Caco-2 (cell line): ENCODE measurements around the gene SPACA5B. TPM values are rescaled to one million over a fixed set of nuclear protein-coding genes. Genes with fewer than 3 reads are reported as not detected.
"Not testable (repeated sequence)": the region's sequence is repeated elsewhere in the genome, so short reads cannot be mapped to it uniquely, and the experiment has no call there.

Source experiments
- BruUV-seq: library from RNA; stranded (reverse); fragments of 400-500 nt; replicated peaks from 2 replicates; lab custom pipeline; 2021; lab: Mats Ljungman, UMichigan
- CTCF ChIA-PET: fragments of 300-600 bp; sonication (Branson Sonifier 250); formaldehyde crosslinking; loops from one replicate; lab custom pipeline; 2022; ENCODE audit warnings: antibody characterized with exemption; lab: Charles Lee
- POLR2A ChIA-PET: fragments of 300-600 bp; sonication (Branson Sonifier 250); formaldehyde crosslinking; loops from one replicate; lab custom pipeline; 2022; ENCODE audit warnings: antibody characterized with exemption; lab: Charles Lee
- DNase-seq, 2 experiments: peaks; one replicate each; pipeline versions ENCODE4 v3.0.0 to v3.0.0-alpha.2; 2020 to 2022
- H3K27me3 ChIP-seq: replicated peaks from 2 replicates; pipeline ENCODE4 v1.6.0; 2011; ENCODE audit warnings: low read length; ENCODE audit not compliant: control insufficient read depth, insufficient read depth
- H3K36me3 ChIP-seq: 2 replicates; pipeline ENCODE4 v1.5.1; 2011; ENCODE audit warnings: low read length; ENCODE audit not compliant: control insufficient read depth, insufficient read depth
- H3K4me1 ChIP-seq: fragments of 250-450 bp; sonication (Bioruptor Pico); 2 replicates; pipeline ENCODE4 v1.5.1; 2020; ENCODE audit warnings: mild to moderate bottlenecking
- H3K4me3 ChIP-seq: 2 replicates; pipeline ENCODE4 v1.5.1; 2011; ENCODE audit warnings: low read depth, mild to moderate bottlenecking, control low read depth, low read length
- H3K9me3 ChIP-seq: fragments of 250-450 bp; sonication (Bioruptor Pico); 2 replicates; pipeline ENCODE4 v1.5.1; 2020; ENCODE audit warnings: mild to moderate bottlenecking, moderate library complexity
- H3K27ac Mint-ChIP-seq: one replicate; pipeline ENCODE4 v1.8.0; 2022; ENCODE audit warnings: mixed read lengths; ENCODE audit not compliant: unreplicated experiment
- H3K27me3 Mint-ChIP-seq: one replicate; pipeline ENCODE4 v1.8.0; 2022; ENCODE audit warnings: mixed read lengths; ENCODE audit not compliant: insufficient read depth, unreplicated experiment
- H3K36me3 Mint-ChIP-seq: one replicate; pipeline ENCODE4 v1.8.0; 2022; ENCODE audit warnings: mild to moderate bottlenecking, mixed read lengths; ENCODE audit not compliant: insufficient read depth, unreplicated experiment
- H3K4me1 Mint-ChIP-seq: one replicate; pipeline ENCODE4 v1.8.0; 2022; ENCODE audit warnings: low read depth, mixed read lengths; ENCODE audit not compliant: unreplicated experiment
- H3K4me3 Mint-ChIP-seq: one replicate; pipeline ENCODE4 v1.8.0; 2022; ENCODE audit warnings: mild to moderate bottlenecking, moderate library complexity, mixed read lengths; ENCODE audit not compliant: unreplicated experiment
- H3K9me3 Mint-ChIP-seq: one replicate; pipeline ENCODE4 v1.8.0; 2022; ENCODE audit warnings: mixed read lengths; ENCODE audit not compliant: unreplicated experiment
- intact Hi-C: fragments of 100-400 bp; cut with micrococcal nuclease; formaldehyde crosslinking; loops from one replicate; pipeline ENCODE4 v1.10.0; 2022; ENCODE audit not compliant: unreplicated experiment
- total RNA-seq: library from RNA; stranded (reverse); gene quantifications from 2 replicates; pipeline ENCODE4 v1.2.3, GENCODE V29; 2022
- TF ChIP-seq, protein P1 (sequence below), 2 experiments: fragments of 200-600 bp in 1 of 2; IDR thresholded peaks; 1 replicate in 1 of 2; 2 replicates in 1 of 2; pipeline versions ENCODE4 v1.5.1 to v1.8.0; 2011 to 2022; ENCODE audit warnings: antibody characterized with exemption in 1 of 2, control low read depth in 1 of 2, inconsistent platforms in 1 of 2, low read depth in 1 of 2, low read length in 1 of 2, mild to moderate bottlenecking in 1 of 2, moderate library complexity in 1 of 2; ENCODE audit not compliant: insufficient read depth in 1 of 2, severe bottlenecking in 1 of 2, unreplicated experiment in 1 of 2

The SPACA5B gene
- total RNA-seq, 1 experiment from 2014 or later = not detected

DNA sequence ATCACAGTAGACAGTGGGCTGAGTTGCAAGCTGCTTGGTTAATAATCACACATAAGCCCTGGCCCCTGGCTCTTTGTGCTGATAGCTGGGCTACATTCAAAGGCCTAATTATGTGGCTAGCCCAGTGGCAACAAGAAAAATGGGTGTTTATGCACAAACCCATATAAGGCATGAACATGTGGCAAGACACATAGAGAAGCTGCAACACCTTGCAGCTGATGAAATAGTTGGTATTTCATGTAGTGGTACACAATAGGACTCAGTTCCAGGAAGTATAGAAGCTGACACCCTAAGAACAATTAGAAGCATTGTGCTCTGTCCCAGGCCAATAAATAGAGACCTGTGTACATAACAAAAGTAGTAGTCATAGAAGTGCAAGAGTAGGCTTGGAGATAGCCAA lies 44.3 kb upstream of the SPACA5B start:
- Histone ChIP-seq H3K27me3 (no peaks in the 10 kb centered on the region), H3K4me3 (no peak overlapping the region), H3K36me3 (no peaks in the 10 kb centered on the region), H3K4me1 (peaks cover 14% of the 10 kb centered on the region), H3K9me3 (no peaks in the 10 kb centered on the region)
- Mint-ChIP-seq H3K4me3 (no peak overlapping the region), H3K27me3 (no peaks in the 10 kb centered on the region), H3K4me1 (peaks cover 8% of the 10 kb centered on the region), H3K27ac (peak overlapping the region; percentile 63), H3K36me3 (no peaks in the 10 kb centered on the region), H3K9me3 (no peaks in the 10 kb centered on the region)
- BruUV-seq = no TSS peak
- no peak for DNase-seq
- intact Hi-C loops = no loop called here
- TF ChIP-seq, protein P1, sequence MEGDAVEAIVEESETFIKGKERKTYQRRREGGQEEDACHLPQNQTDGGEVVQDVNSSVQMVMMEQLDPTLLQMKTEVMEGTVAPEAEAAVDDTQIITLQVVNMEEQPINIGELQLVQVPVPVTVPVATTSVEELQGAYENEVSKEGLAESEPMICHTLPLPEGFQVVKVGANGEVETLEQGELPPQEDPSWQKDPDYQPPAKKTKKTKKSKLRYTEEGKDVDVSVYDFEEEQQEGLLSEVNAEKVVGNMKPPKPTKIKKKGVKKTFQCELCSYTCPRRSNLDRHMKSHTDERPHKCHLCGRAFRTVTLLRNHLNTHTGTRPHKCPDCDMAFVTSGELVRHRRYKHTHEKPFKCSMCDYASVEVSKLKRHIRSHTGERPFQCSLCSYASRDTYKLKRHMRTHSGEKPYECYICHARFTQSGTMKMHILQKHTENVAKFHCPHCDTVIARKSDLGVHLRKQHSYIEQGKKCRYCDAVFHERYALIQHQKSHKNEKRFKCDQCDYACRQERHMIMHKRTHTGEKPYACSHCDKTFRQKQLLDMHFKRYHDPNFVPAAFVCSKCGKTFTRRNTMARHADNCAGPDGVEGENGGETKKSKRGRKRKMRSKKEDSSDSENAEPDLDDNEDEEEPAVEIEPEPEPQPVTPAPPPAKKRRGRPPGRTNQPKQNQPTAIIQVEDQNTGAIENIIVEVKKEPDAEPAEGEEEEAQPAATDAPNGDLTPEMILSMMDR (IDR thresholded peaks at IDR 0.05; ENCODE audit: insufficient read depth in 1 of 2, low read depth in 1 of 2, low read length in 1 of 2, severe bottlenecking in 1 of 2, unreplicated experiment in 1 of 2) = no peak
- ChIA-PET POLR2A (no interaction called here), CTCF (interaction anchor here (0.5 kb wide), 1 partner anchor 454 kb away, joined by 3 read pairs; no protein-coding TSS in a partner anchor)

DNA sequence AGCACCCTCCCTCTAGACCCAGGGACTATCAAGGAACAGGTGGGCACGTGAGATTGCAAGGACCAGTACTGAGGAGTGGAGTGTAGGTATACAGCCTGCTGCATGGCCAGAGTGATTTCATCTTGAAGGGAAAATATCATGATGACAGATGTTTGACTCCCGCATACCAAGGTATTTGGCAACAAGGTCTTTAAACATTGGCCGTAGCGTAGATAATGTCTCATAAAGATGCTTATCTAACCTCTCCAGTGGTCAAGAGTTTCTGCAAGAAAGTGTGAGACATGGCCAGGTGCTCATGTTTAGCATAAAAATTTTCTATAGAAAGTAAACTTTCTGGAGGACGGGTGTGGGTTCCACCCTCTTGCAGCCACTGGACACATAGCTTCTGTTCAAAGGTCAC lies 40.3 kb upstream of the SPACA5B start:
- CTCF ChIA-PET = no interaction called here

DNA sequence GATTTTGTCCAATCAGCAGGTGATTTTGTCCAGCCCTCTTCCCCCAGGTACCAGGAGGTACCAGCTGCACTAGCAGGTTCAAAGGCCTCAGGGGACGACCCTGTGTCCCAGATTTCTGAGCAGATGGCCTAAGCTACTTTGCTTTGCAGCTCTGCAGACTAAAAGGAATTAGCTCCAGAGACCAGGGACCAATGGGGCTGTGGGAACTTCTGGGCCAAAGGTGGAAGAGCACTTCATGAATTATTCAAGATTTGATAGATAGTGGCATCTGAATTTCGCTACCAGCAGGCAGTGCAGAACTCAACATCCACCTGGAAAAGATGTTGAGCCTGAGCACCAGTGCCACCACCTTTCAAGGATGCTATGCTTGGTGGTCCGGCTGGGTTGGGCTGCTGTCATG lies 37.9 kb upstream of the SPACA5B start:
- H3K27me3 Mint-ChIP-seq, CTCF ChIA-PET, H3K36me3 ChIP-seq, BruUV-seq, H3K36me3 Mint-ChIP-seq, H3K27ac Mint-ChIP-seq, POLR2A ChIA-PET, H3K4me3 Mint-ChIP-seq, H3K9me3 ChIP-seq, DNase-seq, H3K27me3 ChIP-seq, H3K9me3 Mint-ChIP-seq, H3K4me3 ChIP-seq: not testable (repeated sequence)
- H3K4me1 ChIP-seq = peaks cover 14% of the 10 kb centered on the region
- H3K4me1 Mint-ChIP-seq = peaks cover 11% of the 10 kb centered on the region
- intact Hi-C loops = loop anchor here (5.0 kb wide), 1 partner anchor 55 kb away; no protein-coding TSS in a partner anchor

More for the DNA sequence above, 40.3 kb upstream of the SPACA5B start:
- Mint-ChIP-seq H3K27me3 (no peaks in the 10 kb centered on the region), H3K36me3 (no peaks in the 10 kb centered on the region), H3K4me3 (no peak overlapping the region), H3K9me3 (no peaks in the 10 kb centered on the region), H3K27ac (peak overlapping the region; percentile 71), H3K4me1 (peaks cover 11% of the 10 kb centered on the region)
- H3K36me3 ChIP-seq = no peaks in the 10 kb centered on the region
- POLR2A ChIA-PET = no interaction called here
- no peak overlapping the region for H3K4me3 ChIP-seq
- H3K27me3 ChIP-seq = no peaks in the 10 kb centered on the region
- no peaks in the 10 kb centered on the region for H3K9me3 ChIP-seq
- peaks cover 14% of the 10 kb centered on the region for H3K4me1 ChIP-seq
- no TSS peak for BruUV-seq
- intact Hi-C loops = loop anchor here (2.0 to 5.0 kb wide), 2 partner anchors 57 to 449 kb away; partner anchors contain the start of gene TBC1D25
- TF ChIP-seq, protein P1 (IDR thresholded peaks at IDR 0.05; ENCODE audit: insufficient read depth in 1 of 2, low read depth in 1 of 2, low read length in 1 of 2, severe bottlenecking in 1 of 2, unreplicated experiment in 1 of 2) = no peak
- DNase-seq = peak; percentile 66 to 69
